Ishikawa (cell line): ENCODE measurements around the gene FRAS1.

Experiments
- CEBPB ChIP-seq: IDR thresholded peaks from 2 replicates; pipeline ENCODE4 v1.6.1; 2012
- CREB1 ChIP-seq: IDR thresholded peaks from 2 replicates; pipeline ENCODE4 v1.6.1; 2012; ENCODE audit warnings: low read depth
- EGR1 ChIP-seq: IDR thresholded peaks from 2 replicates; pipeline ENCODE4 v1.6.1; 2012
- EP300 ChIP-seq: IDR thresholded peaks from 2 replicates; pipeline ENCODE4 v1.6.1; 2012; ENCODE audit warnings: borderline replicate concordance
- FOXM1 ChIP-seq: IDR thresholded peaks from 2 replicates; pipeline ENCODE4 v1.6.1; 2012; ENCODE audit warnings: low read depth, borderline replicate concordance
- MAX ChIP-seq: IDR thresholded peaks from 2 replicates; pipeline ENCODE4 v1.6.1; 2012
- NFIC ChIP-seq: IDR thresholded peaks from 2 replicates; pipeline ENCODE4 v1.6.1; 2012
- RAD21 ChIP-seq: IDR thresholded peaks from 2 replicates; pipeline ENCODE4 v1.6.1; 2012; ENCODE audit warnings: low read depth
- REST ChIP-seq: IDR thresholded peaks from 2 replicates; pipeline ENCODE4 v1.6.1; 2012; ENCODE audit warnings: low read depth, mild to moderate bottlenecking
- TAF1 ChIP-seq: IDR thresholded peaks from 2 replicates; pipeline ENCODE4 v1.6.1; 2012; ENCODE audit warnings: low read depth, mild to moderate bottlenecking
- TCF12 ChIP-seq: IDR thresholded peaks from 2 replicates; pipeline ENCODE4 v1.6.1; 2012; ENCODE audit warnings: low read depth
- TEAD4 ChIP-seq: IDR thresholded peaks from 2 replicates; pipeline ENCODE4 v1.6.1; 2012
- USF1 ChIP-seq: IDR thresholded peaks from 2 replicates; pipeline ENCODE4 v1.6.1; 2012
- YY1 ChIP-seq: IDR thresholded peaks from 2 replicates; pipeline ENCODE4 v1.6.1; 2012; ENCODE audit warnings: low read depth
- ZBTB7A ChIP-seq: IDR thresholded peaks from 2 replicates; pipeline ENCODE4 v1.6.1; 2012; ENCODE audit warnings: low read depth

Gene FRAS1

GRCh38 chr4:78298618-78299017, 241.5 kb downstream of the FRAS1 start:
- TF ChIP-seq RAD21: no peak
- no peak for TF ChIP-seq EP300
- TF ChIP-seq TCF12: no peak
- no peak for TF ChIP-seq NFIC
- no peak for TF ChIP-seq FOXM1
- no peak for TF ChIP-seq EGR1
- TF ChIP-seq CEBPB: no peak
- TF ChIP-seq REST: no peak
- no peak for TF ChIP-seq CREB1
- TF ChIP-seq USF1: no peak
- TF ChIP-seq TAF1: no peak
- TF ChIP-seq YY1: no peak
- TF ChIP-seq TEAD4: no peak
- no peak for TF ChIP-seq MAX
- no peak for TF ChIP-seq ZBTB7A

GRCh38 chr4:78299565-78299972, 242.4 kb downstream of the FRAS1 start:
- no peak for TF ChIP-seq TAF1
- TF ChIP-seq TEAD4: no peak
- no peak for TF ChIP-seq CREB1

- TF ChIP-seq RAD21 (no peak), REST (no peak), CEBPB (no peak), EGR1 (no peak), TCF12 (no peak), USF1 (no peak), TAF1 (no peak), ZBTB7A (no peak)
These were observed 251.4 kb downstream of the FRAS1 start for GRCh38 chr4:78308517-78308916.

- TF ChIP-seq ZBTB7A (no peak), YY1 (no peak), TEAD4 (no peak), USF1 (no peak), TAF1 (no peak), TCF12 (no peak), RAD21 (no peak), MAX (no peak), NFIC (no peak), CEBPB (no peak), FOXM1 (no peak), REST (no peak), EP300 (no peak), CREB1 (no peak), EGR1 (no peak)
These were observed 252.2 kb downstream of the FRAS1 start for GRCh38 chr4:78309352-78309751.
